BE2C (cell line): ENCODE measurements around the gene HSPA1L.

ENCODE experiments used
- DNase-seq: peaks from one replicate; pipeline ENCODE4 v3.0.0-alpha.2; 2020
- H3K27me3 ChIP-seq: fragments of 250-450 bp; sonication (Bioruptor Pico); 2 replicates; pipeline ENCODE4 v1.5.1; 2020; ENCODE audit warnings: mild to moderate bottlenecking
- H3K36me3 ChIP-seq: fragments of 250-450 bp; sonication (Bioruptor Pico); 2 replicates; pipeline ENCODE4 v1.5.1; 2020; ENCODE audit warnings: mild to moderate bottlenecking
- H3K4me1 ChIP-seq: fragments of 250-450 bp; sonication (Bioruptor Pico); 2 replicates; pipeline ENCODE4 v1.5.1; 2020
- H3K4me3 ChIP-seq: 2 replicates; pipeline ENCODE4 v1.5.1; 2011; ENCODE audit warnings: low read depth, low read length
- H3K9me3 ChIP-seq: fragments of 250-450 bp; sonication (Bioruptor Pico); 2 replicates; pipeline ENCODE4 v1.5.1; 2020
- CTCF ChIP-seq: IDR thresholded peaks from 2 replicates; pipeline ENCODE4 v1.5.1; 2012; ENCODE audit warnings: mild to moderate bottlenecking, low read depth, low read length

Gene HSPA1L

GRCh38 chr6:31836474-31837368 is 21.6 kb upstream of the HSPA1L start:
- DNase-seq, result no peak
- no peaks in the 10 kb centered on the region for H3K9me3 ChIP-seq
- no peaks in the 10 kb centered on the region for H3K27me3 ChIP-seq
- TF ChIP-seq CTCF, result no peak
- peaks cover 48% of the 10 kb centered on the region for H3K36me3 ChIP-seq
- H3K4me3 ChIP-seq, result peak overlapping the region; percentile 100
- no peaks in the 10 kb centered on the region for H3K4me1 ChIP-seq

GRCh38 chr6:31836047-31836473 is 21.0 kb upstream of the HSPA1L start:
- H3K4me1 ChIP-seq, result no peaks in the 10 kb centered on the region
- no peak for DNase-seq
- H3K27me3 ChIP-seq, result no peaks in the 10 kb centered on the region
- no peak for TF ChIP-seq CTCF
- H3K36me3 ChIP-seq, result peaks cover 48% of the 10 kb centered on the region
- H3K4me3 ChIP-seq, result peak overlapping the region; percentile 100
- no peaks in the 10 kb centered on the region for H3K9me3 ChIP-seq

- Histone ChIP-seq H3K36me3 (peaks cover 41% of the 10 kb centered on the region), H3K4me1 (no peaks in the 10 kb centered on the region), H3K27me3 (no peaks in the 10 kb centered on the region), H3K9me3 (no peaks in the 10 kb centered on the region), H3K4me3 (peak overlapping the region; percentile 100)
- peak; percentile 92 for DNase-seq
- no peak for TF ChIP-seq CTCF
Observed at GRCh38 chr6:31834367-31835250, 19.5 kb upstream of the HSPA1L start.

- Histone ChIP-seq H3K4me1 (0 out of 2 replicates have a peak, but pooled peaks cover under 1% of the 10 kb centered on the region), H3K4me3 (peak overlapping the region; percentile 86; the same call in 1 of the 2 replicates), H3K9me3 (no peaks in the 10 kb centered on the region), H3K27me3 (no peaks in the 10 kb centered on the region), H3K36me3 (peaks cover 10% of the 10 kb centered on the region)
- TF ChIP-seq CTCF, result no peak
- no peak for DNase-seq
Observed at GRCh38 chr6:31831350-31832215, 16.5 kb upstream of the HSPA1L start.

- H3K4me3 ChIP-seq, result peak overlapping the region; percentile 86
- no peak for DNase-seq
Observed at GRCh38 chr6:31830886-31831335, 15.8 kb upstream of the HSPA1L start.

More at GRCh38 chr6:31830886-31831335, 15.8 kb upstream of the HSPA1L start:
- peaks cover 4% of the 10 kb centered on the region; the same call in 1 of the 2 replicates for H3K4me1 ChIP-seq
- H3K9me3 ChIP-seq, result no peaks in the 10 kb centered on the region
- no peak for TF ChIP-seq CTCF
- H3K36me3 ChIP-seq, result peaks cover 4% of the 10 kb centered on the region
- no peaks in the 10 kb centered on the region for H3K27me3 ChIP-seq
